ENCODE data around the gene LRRC8C. TPM values are rescaled to one million over a fixed set of nuclear protein-coding genes. Genes with fewer than 3 reads are reported as not detected.
"Not testable (repeated sequence)": the region's sequence is repeated elsewhere in the genome, so short reads cannot be mapped to it uniquely, and the experiment has no call there.

LRRC8C gene
- total RNA-seq, 2 donors from 2014 or later: 9.0 to 11.5 TPM

DNA sequence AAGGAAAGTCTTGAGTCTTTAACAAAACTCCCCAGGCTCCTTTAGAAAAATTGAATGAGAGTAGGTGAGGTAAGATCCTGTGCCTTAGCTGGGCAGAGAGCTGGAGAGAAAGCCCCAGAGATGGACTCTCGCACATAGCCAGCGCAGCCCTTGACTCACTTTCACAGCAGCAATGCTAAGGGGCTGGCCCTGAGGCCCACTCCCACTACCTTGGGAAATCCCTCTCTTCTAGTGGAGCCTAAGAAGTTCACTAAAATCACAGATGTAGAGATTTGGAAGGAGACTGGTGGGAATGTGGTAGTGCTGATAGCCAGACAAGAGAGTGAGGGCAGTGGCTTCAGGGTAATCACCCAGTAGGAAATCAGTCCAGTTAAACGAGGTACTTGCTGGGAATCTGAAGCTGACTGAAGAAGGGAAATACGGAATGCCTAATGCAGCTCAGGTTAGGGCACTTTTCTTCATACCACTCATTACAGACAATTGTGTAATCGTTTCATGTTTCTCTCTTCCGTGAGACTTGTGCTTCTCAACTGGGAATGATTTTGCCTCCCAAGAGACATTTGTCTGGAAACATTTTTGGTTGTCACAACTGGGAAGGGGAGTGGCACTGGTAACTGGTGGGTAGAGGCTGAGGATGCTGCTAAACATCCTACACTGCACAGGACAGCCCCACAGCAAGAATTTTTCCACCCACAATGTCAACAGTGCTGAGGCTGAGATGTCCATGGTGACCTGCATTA, 42.4 kb upstream of the LRRC8C start:
- H3K27ac ChIP-seq: no peak overlapping the region
- H3K36me3 ChIP-seq: peaks cover 5% of the 10 kb centered on the region
- H3K4me1 ChIP-seq: no peaks in the 10 kb centered on the region
- H3K4me3 ChIP-seq: no peak overlapping the region
- DNase-seq (ENCODE audit: low spot score): no peak
- H3K9me3 ChIP-seq: no peaks in the 10 kb centered on the region
- no peaks in the 10 kb centered on the region for H3K27me3 ChIP-seq
- TF ChIP-seq, protein P1, sequence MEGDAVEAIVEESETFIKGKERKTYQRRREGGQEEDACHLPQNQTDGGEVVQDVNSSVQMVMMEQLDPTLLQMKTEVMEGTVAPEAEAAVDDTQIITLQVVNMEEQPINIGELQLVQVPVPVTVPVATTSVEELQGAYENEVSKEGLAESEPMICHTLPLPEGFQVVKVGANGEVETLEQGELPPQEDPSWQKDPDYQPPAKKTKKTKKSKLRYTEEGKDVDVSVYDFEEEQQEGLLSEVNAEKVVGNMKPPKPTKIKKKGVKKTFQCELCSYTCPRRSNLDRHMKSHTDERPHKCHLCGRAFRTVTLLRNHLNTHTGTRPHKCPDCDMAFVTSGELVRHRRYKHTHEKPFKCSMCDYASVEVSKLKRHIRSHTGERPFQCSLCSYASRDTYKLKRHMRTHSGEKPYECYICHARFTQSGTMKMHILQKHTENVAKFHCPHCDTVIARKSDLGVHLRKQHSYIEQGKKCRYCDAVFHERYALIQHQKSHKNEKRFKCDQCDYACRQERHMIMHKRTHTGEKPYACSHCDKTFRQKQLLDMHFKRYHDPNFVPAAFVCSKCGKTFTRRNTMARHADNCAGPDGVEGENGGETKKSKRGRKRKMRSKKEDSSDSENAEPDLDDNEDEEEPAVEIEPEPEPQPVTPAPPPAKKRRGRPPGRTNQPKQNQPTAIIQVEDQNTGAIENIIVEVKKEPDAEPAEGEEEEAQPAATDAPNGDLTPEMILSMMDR (IDR thresholded peaks at IDR 0.05): no peak

DNA sequence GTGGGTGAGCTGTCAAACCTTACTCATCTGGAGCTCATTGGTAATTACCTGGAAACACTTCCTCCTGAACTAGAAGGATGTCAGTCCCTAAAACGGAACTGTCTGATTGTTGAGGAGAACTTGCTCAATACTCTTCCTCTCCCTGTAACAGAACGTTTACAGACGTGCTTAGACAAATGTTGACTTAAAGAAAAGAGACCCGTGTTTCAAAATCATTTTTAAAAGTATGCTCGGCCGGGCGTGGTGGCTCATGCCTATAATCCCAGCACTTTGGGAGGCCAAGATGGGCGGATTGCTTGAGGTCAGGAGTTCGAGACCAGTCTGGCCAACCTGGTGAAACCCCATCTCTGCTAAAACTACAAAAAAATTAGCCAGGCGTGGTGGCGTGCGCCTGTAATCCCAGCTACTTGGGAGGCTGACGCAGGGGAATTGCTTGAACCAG, 40.0 kb upstream of the LRRC8C start:
- H3K36me3 ChIP-seq: not testable (repeated sequence)

DNA sequence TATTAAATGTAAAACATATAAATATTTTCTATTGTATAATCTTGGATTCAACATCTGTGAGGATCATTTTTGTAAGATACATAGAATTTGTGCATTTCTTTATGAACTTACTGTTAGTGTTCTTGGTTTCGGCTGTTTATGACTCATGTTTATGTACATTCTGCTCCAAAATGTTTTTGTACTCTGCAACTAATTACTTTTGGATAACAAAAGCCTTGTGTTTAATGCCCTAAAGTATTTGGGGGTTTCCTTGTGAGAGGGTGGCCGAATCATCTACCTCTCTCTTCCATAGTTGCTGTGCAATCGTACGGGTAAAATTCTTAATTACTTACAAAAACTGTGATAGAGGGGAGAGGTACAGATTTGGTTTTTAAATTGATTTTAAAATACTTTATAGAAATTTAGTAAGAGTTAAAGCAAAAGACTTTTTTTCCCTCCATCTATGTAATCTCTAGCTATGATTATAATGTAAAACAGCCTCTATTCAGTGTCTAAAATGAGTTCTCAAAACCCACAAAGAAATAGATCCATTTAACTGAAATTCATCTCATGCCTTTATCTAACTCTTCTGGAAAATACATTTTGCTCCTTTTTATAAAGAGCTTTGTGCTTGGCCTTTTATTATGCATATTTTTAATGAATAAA, 38.7 kb upstream of the LRRC8C start:
- Histone ChIP-seq H3K27ac (no peak overlapping the region), H3K27me3 (no peaks in the 10 kb centered on the region), H3K36me3 (peaks cover 5% of the 10 kb centered on the region), H3K4me3 (no peak overlapping the region), H3K4me1 (no peaks in the 10 kb centered on the region), H3K9me3 (no peaks in the 10 kb centered on the region)
- TF ChIP-seq, protein P1 (IDR thresholded peaks at IDR 0.05): no peak
- DNase-seq (ENCODE audit: low spot score): no peak

More for the DNA sequence above, 40.0 kb upstream of the LRRC8C start:
- not testable (repeated sequence) for H3K27me3 ChIP-seq; DNase-seq (ENCODE audit: low spot score); H3K9me3 ChIP-seq; H3K27ac ChIP-seq; H3K4me1 ChIP-seq; H3K4me3 ChIP-seq

DNA sequence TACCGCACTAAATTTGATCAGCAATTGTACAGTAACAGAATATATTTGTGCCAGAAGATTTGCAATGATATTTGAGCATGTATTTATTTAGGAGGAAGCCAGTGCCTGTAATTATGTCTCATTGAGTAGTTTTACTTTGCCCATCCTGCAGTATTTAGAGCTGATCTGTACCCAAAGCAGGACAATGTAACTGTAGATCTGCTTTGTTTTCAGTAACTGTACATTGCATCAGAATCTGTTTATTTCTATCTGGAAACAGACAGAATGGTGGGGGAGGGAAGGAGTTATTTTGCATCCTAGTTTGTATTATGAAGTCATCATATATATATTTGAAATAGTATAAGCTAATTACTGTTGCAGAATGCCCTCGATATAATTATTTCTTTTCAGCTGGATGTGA, 36.2 kb upstream of the LRRC8C start:
- Histone ChIP-seq H3K4me3 (no peak overlapping the region), H3K27me3 (no peaks in the 10 kb centered on the region), H3K4me1 (no peaks in the 10 kb centered on the region), H3K9me3 (no peaks in the 10 kb centered on the region), H3K27ac (no peak overlapping the region), H3K36me3 (peaks cover 5% of the 10 kb centered on the region)
- no peak for DNase-seq (ENCODE audit: low spot score)
- TF ChIP-seq, protein P1 (IDR thresholded peaks at IDR 0.05): no peak

DNA sequence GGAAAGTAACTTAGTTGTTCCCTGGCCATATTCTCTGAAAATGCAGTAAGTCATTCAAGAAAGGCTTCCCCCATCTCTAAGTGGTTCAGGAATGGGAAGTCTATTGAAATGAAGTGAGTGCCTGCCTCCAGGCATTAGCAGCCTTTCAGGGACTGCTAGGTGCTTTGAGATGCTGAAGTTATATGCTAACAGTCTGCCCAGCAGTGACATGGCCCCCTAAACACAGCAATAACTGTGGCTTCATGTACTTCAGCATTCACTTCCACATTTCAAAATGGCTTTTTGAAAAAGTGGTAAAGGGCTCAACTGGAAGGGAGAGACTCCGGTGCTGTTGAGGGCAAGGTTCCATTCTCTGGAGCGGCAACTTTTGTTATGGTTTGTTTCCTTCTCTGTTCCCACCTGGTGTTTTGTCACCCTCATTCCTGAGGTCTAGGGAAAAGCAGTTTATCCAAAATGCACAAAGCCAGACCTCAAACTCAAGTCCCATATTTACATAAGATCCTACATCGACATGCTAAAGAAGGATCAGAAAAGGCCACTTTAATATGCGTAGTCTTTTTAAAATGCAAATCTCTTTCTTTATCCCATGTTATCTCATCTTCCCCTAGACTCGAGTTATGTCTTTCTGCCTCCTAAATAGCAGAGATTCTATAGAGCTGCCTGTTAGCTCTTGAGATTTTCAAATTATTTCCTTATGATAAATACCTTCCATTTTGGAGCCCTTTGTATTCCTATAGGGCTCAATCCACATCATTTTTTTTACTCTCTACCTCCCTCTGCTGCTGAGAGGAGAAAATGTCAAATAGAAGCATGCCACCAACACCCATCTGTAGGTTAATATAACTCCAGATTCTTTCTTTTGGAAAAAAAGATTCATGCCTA, 34.2 kb upstream of the LRRC8C start:
- Histone ChIP-seq H3K4me1 (peaks cover 0 to 13% of the 10 kb centered on the region in 2 donors), H3K4me3 (no peak overlapping the region), H3K27me3 (no peaks in the 10 kb centered on the region), H3K27ac (no peak overlapping the region), H3K9me3 (no peaks in the 10 kb centered on the region), H3K36me3 (no peaks in the 10 kb centered on the region)
- no peak for DNase-seq (ENCODE audit: low spot score)
- TF ChIP-seq, protein P1 (IDR thresholded peaks at IDR 0.05): peak; percentile 52 to 78

DNA sequence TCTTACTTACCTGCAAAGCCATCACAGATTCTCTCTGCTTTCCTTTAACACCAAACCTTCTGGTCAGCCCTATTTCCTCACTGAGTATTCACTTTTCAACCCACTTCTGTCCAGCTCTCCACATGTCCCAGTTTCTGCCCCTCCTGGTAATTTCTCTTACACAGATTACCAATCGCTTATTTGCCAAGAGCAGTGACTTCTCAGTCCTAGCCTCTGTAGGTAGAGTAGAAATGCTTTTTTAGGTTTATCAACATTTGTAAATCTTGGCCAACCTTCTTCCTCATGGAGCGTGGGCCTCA, 33.6 kb upstream of the LRRC8C start:
- H3K4me1 ChIP-seq: peaks cover 0 to 19% of the 10 kb centered on the region in 2 donors
- no peaks in the 10 kb centered on the region for H3K27me3 ChIP-seq
- no peaks in the 10 kb centered on the region for H3K9me3 ChIP-seq
- no peaks in the 10 kb centered on the region for H3K36me3 ChIP-seq
- no peak overlapping the region for H3K4me3 ChIP-seq
- TF ChIP-seq, protein P1 (IDR thresholded peaks at IDR 0.05): peak; percentile 7 to 35
- DNase-seq (ENCODE audit: low spot score): no peak
- H3K27ac ChIP-seq: no peak overlapping the region
